NCI-H146 treated with DMSO at 0.1 percent for 48 hours (cell line): ENCODE measurements around the gene PHF19.

Experiments used
- DNase-seq: peaks from one replicate; lab custom pipeline; 2025; ENCODE audit not compliant: unreplicated experiment; lab: John Stamatoyannopoulos, UW

PHF19 gene

DNA sequence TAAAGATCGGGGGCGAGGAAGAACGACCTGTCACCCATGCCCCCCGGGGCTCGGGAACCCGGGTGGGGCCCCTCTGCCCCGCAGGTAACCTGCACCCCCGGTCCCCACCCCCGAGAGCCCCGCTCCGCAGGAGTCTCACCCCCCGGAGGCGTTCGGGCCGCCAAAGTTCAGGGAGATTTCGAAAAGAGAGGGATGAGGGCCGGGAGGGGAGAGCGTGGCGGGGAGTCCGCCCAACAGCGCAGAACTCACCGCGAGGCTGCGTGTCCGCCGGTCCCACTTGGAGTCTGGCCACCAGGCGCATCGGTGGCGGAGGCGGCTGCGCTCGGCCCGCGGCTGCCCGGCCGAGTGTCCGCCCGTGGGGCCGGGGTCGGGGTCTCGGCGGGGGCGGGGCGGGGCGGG lies at the start of gene PHF19:
TSS of gene PHF19 (minus strand) at position 347 of the 399 bp plus-strand sequence. CDS start 2,447 bp downstream, outside the sequence.
- DNase-seq, result no peak

DNA sequence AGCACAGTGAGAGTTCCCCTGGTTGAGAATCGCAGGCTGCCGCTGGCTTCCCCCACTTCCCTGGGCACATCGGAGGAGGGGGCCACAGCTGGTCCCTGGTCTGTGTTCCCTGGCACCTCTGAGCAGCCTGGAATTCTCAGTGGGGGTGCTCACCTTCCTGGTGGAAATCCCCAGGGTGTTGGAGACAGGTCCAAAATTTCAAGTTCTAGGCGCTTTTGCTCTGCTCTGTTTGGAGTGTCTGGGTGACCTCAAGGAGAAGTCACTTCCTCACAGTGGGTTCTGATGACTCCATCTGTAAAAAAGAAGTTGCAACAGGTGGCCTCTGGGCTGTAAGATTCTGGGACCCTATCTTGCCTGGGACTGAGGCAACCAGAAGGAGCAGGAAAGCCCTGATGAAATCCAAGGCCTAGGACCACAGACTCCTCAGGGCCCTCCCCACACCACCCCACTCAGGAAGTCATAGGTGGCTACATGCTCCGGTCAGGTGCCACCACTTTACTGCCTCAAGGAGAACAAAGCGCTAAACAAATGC lies 49.5 kb upstream of the PHF19 start, which contains the start of gene TRAF1:
TSS of gene TRAF1 (minus strand) at position 400 of the 532 bp plus-strand sequence. CDS start 721 bp downstream, outside the sequence.
- no peak for DNase-seq

DNA sequence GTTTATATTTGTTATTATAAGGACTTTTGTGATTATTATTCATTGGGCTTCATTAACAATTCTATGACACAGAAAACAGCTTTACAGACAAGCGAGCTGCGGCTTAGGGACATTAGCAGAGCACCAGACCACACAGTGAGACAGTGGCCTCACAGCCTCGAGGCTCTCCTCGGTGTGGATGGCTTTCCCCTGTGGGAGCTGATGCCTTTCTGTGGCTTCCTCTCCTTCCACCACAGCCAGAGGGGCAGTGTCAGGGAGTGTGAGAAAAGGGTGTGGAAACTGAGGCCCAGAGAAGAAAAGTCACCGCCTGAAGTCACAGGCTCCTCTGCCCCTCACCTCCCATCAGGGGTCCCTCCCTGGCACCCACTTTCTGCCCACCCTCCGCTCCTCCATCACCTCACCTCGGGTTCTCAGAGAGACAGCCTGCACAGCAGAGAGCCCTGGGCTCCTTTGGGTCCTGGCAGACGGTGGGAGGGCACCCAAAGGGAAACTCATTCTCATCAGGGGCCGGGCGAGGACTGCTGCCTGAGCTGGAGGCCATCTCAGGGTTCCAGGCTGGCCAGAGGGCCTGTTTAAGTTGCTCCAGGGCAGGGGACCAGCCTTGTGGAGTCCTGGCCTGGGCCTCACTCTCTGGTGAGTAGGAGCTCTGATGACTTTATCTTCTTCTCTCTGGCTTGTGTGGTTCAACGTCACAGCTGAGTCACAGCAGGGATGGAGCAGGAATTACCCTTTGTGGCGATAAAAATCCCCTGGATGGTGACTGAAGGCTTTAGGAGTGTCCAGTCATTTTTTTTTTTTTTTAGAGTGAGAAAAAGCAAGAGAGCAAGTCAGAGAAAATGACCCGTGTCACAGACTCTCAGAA lies 48.8 kb upstream of the PHF19 start:
- DNase-seq, result no peak

DNA sequence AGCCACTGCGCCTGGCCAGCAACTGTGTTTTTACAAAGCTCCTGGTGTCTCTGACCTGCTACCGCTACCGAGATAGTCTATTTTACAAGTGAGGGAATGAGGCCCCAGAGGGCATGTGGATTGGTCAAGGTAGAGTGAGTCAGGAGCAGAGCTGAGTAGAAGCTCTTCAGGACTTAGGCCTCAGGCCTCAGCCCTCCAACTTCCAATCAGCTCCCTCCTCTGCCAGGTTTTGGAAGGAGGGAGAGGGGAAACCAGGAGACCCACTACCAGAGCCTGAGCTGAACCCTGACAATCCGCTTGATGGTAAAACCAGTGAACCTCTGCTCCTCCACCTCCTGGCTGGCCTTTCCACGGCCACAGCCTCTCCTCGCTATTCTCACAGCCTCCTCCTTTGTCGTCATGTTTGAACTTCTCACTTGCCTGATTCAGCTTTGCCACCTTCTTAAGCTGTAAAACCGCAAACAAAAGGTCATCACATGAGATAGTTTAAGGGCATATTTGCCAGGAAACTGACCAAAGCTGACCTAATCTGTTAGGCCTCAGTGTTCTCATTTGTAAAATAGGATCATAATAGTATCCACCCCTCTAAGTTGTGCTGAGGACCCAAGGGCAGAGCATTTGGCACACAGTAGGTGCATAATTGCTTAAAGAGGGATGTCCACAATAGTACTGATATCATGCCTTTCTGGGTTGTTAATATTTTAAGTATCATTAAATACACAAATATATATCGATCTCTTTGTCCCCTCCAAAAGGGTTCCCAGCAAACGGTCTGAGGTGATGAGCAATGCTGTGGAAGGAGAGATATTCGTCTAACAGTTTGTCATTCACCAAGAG lies 47.9 kb upstream of the PHF19 start:
- no peak for DNase-seq

DNA sequence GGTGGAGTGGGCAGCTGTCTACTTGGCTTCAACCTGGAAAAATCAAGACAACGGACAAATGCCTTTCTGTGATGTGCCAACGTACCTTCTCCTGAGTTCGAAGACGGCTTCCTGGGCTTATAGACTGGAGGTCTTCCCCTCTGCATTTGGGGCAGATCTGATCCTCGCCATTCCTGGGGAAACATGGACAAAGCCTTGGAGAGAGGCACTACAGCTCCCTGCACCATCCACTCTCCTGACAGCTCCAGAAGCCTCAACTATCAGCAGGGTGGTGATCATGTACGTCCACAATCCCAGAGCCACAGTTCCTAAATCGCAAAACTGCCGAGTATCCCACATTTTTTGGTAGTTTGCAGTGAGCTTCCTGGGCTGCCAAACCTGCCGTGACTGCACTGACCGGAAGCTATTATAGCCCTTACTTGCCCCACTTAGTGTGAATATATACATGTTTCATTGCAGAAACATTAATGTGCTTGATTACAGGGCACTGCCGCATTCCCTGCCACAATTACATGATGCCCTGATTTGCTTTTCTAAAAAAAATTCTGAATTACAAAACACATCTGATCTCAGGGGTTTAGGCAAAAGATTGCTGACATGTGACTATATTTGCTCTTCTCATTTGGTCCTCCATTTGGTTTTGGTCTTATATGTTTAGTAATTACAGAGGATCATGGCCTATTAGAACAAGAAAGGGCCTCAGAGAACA lies 46.8 kb upstream of the PHF19 start:
- no peak for DNase-seq

DNA sequence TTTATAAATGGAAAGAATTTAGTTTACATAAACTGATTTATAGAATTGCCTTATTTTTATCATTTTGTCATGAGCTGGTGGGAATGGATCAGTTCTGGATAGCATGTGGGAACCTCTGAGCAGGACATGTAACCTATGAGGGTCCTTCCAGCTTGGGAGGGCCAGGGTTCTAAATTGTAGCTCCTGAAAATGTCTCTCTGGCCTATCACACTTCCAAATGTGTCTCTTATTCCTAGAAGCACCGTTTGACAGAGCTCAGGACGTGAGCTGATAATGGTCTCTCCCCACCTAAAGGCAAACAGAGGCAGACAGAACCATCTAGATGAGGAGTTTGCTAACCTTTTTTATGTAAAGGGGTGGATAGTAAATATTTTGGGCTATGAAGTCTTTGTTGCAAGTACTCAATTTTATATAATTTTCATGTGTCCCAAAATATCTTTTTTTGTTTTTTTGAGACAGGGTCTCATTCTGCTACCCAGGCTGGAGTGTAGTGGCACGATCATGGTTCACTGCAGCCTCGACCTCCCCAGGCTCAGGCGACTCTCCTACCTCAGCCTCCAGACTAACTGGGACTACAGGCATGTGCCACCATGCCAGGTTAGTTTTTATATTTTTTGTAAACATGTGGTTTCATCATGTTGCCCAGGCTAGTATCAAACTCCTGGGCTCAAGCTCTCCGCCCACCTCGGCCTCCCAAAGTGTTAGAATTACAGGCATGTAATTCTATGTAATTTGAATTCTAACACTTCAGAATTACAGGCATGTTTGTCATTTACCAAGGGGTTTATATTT lies 45.6 kb upstream of the PHF19 start:
- DNase-seq, result no peak

DNA sequence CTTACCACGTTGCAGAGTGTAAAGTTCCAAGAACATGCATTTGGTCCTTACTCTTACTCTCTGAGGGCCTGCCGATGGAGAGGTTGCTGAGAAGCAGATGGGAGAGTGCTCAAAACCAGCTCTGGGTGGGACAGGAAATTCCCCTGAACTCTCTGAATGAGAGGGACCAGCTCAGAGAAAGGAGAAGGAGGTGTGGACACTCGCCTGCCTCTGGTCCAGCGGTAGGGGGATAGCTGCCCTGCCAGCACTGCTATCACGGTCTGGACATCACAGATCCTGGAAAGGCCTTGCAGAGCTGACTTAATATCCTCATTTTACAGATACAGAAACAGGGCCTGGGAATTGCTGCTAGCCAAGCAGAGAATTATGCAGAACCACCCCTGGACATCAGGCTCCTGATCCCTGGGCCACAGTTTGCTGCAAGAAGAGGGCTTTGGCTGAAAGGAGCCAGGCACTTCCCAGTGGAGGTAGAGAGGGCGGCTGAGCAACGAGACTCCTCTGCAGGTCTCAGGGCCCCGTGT lies 44.7 kb upstream of the PHF19 start:
- DNase-seq, result no peak

DNA sequence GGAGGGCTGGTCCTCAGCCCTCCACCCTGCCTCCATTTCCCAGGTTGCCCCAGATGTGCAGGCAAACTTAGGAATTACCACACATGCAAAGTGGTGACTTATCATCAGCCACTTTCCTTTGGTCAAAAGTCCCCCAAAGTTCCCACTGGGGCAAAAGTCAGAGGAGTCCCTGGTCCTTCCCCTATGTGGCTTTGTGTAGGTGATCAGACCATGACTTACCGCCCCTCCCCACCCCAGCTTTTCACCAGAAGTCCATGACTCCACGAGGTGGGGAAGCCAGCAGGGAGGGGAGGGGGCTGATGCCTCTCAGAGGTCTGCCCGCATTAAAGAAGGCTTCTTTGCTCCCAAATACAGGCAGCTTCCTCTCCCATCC lies 43.8 kb upstream of the PHF19 start:
- DNase-seq, result no peak

DNA sequence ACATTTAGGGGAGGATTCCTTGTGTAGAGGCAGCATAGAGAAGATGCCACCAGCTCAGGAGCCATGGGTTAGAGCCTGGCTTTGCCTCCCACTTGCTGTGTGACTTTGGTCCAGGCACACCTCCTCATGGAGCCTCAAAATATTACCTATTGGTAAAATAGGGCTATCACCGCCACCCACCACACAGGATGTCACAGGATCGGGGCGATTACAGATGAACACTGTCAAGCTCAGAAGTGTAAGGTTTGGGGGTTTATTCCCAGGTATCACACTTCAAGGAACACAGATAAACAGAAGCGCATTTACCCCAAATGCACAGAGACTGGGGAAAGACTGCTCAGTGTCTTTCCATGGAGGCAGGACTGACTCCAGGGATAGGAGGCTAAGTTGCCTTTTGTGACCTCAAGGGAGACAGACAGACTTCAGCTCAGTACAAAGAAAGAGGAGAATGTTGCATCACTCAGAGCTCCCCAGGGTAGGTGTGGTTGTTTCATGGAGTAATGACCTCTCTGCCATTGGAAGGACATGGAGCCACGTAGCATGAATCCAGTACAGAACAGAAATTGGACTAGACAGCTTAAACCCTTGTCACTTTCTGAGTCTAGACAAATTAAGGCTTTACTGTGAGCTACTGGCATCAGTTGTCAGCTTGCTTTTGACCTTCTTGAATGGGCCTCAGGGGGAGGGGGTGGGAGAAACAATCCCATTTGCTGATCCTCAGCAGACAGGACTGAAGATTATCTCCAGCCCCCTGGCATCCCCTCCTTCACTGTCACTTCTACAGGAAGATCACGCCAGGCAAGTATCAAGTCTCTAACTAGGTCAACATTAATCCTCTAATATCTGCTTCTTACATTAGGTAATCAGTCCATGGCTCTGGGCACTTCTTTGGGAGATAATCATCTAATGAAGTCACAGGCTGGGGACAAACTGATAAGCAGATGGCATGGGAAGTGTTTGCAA lies 43.1 kb upstream of the PHF19 start:
- no peak for DNase-seq

DNA sequence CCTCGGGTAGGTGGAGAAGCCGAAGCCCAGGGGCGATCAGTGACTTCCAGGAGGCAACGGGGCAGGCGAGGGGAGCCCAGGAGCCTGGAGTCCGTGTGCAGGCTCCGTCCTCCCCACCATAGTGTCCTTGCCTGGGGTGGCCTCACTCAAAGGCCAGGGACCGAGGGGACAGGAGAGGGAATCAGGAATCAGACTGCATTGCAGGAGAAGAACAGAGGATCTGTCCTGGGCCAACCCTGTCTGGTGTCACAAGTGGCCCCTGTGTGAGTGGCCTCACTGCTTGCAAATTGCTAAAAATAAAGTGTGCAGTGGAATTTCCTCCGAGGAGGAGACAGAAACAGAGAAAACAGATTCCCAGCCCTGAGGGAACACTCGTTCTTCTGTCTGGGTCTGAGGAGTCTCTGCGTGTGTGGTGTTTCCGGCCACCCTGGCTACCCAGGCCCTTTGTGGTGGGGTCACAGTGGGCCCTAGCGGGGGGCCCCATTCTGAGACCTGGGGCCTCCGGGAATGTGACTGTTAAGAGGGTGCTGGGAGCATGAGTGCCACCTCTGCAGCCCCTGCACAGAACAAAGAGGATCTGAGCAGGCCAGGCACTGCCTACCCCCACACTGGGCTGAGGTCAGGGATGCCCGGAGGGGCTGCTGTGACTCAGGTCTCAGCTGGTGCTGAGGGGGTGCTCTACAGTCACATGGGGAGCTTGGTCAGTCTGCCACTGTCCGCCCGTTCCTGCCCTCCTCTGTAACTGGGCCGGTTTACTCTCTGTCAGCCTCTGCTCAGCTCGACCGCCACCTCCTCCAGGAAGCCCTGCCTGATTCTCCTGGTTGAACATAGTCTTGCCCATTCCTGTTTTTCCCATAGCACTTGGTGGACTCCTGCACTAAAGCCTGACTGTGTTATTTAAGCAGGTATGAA lies 42.2 kb upstream of the PHF19 start:
- DNase-seq, result no peak

DNA sequence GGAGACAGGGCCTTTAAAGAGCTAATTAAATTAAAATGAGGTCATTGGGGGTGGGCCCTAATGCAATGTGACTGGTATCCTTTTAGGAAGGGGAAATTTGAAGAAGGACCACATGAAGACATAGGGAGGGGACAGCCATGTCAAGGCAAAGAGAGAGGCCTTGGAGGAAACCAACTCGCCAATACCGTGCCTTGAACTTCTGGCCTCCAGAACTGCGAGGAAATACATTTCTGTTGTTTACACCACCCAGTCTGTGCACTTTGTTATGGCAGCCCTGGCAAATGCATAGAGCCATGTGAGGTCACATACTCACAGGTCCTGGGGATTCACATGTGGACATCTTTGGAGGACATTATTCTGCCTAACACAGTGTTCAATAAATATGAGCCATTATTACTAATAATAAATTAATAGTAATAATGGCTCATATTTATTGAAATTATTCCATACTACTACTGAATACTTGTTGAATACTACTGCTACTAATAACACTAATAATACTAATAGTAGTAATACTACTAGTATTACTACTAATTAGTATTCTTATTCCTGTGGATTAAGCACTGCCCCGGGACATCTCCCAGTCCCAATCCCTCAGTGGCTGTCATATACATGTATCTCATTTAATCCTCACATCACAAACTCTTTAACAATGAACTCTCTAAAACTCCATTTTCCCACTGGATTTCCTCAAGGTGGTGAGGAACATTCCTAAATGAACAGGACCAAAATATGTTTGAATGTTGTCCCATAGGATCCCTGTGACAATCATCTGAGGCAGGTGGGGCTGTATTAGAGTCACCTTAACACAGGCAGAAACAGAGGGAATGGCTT lies 41.2 kb upstream of the PHF19 start:
- DNase-seq, result no peak

DNA sequence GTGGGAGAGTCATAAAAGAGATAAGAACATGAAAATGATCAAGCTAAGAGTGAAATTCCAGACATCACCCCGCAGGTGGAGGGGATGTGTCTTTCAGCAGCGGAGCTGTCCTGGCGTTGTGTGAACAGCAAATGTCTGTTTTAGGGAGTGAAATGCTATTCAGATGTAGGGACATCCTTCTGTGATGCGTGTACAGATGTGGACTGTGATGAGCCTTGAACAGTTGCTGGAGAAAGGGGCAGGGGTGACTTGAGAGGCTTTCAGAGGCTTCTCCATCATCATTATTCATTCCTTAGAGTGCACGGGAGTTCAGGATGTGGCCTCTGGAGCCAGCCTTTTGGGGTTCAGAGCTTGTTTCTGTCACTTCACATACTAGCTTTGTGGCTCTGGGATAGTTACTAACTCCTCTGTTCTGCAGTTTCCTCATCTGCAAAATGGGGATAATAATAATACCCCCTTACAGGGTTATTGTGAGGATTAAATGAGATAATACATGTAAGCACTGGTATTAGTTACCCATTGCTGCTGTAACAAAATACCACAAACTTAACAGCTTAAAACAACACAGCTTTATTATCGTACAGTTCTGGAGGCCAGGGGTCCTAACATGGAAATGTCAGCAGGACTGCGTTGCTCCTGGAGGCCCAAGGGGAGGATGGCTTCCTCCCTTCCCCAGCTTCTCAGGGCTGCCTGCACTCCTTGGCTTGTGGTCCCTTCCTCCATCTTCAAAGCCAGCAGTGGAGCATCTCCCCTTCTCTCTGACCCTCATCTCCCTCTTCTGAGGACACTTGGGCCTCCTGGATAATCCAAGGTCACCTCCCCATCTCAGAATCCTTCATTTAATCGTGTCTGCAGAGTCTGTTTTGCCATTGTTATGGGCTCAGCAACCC lies 40.2 kb upstream of the PHF19 start:
- no peak for DNase-seq

DNA sequence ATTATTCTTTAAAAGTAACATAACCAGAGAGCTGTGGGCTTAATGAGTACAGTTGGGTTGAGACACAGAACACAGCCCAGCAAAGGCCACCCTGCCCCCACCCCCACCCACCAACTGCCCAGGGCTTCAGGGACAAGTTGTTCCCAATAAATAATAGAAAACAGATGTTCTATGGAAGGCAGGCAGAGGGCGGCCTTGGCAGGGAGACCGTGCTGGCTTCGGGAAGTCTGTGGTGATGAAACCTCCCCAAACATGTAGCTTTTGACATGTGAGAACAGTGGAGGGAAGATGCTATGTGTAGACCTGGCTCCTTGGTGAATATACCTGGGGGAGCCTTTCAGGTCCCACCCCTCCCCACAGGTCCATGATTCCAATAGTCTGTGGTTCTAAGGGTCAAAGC lies 39.6 kb upstream of the PHF19 start:
- DNase-seq, result no peak

DNA sequence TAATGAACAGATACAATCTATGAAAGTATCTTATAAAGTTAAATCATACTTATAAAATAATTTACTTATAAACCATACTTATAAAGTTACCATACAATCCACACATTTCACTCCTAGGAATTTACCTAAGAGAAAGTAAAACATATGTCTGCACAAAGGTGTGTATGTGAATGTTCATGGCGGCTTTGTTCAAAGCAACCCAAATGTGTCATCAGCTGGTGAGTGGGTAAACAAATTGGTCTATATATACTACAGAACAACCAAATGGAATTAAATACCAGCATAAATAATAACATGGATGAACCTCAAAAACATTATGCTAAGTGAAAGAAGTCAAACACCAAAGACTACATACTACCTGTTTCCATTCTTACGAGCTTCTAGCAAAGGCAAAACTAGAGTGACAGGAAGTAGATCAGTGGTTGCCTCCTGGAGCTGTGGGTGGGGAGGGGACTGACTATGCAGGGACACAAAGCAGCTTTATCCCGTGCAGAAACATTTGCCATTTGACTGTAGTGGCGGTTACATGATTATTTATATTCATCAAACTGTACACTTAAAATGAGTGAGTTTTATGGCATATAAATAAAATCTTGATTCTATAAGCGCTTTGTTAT lies 39.0 kb upstream of the PHF19 start:
- DNase-seq, result no peak

DNA sequence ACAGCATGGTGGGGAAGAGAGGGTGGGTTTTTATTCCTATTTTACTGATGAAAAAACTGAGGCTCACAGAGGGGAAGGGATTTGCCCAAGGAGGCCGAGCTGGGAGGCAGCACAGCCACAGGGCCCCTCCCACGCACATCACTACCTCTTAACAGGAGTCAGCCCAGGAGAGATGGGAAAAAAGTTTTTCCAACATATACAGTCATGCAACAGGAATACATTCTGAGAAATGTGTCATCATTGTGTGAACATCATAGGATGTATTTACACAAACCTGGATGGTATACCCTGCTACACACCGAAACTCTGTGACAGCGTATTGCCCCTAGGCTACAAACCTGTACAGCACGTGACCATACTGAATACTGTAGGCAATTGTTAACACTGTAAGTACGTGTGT lies 38.0 kb upstream of the PHF19 start:
- no peak for DNase-seq

DNA sequence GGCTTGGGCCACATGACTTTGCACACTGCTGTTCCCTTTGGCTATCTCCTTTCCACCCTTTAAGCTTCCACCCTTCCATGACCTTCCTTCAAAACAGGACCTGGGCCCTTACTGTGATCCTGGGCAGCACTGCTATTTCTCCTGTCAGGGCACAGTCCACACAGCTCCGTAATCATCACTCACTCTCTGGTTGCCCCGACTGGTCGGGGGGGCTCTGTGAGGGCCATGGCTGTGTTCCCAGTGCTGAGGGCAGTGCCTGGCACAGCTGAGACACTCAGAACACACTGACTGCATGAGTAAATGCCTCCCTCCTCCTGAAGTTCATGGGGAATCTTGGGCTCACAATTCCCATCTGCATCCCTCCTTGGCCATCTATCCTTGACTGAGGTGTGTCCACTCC lies 37.4 kb upstream of the PHF19 start:
- DNase-seq, result no peak
